Loucy (cell line): Measurements from ENCODE around the gene U2AF2.

Source experiments
- EZH2phosphoT487 ChIP-seq: fragments of 200-600 bp; IDR thresholded peaks from 2 replicates; pipeline ENCODE4 v1.6.1; 2018; ENCODE audit warnings: antibody characterized with exemption, mild to moderate bottlenecking, moderate library complexity, borderline replicate concordance
- TF ChIP-seq, protein P1 (sequence below): fragments of 200-600 bp; sonication (generic); conservative IDR thresholded peaks from 2 replicates; pipeline ENCODE4 v1.5.1; 2014; ENCODE audit warnings: mild to moderate bottlenecking, antibody characterized with exemption, low read length

- TF ChIP-seq, protein P1, sequence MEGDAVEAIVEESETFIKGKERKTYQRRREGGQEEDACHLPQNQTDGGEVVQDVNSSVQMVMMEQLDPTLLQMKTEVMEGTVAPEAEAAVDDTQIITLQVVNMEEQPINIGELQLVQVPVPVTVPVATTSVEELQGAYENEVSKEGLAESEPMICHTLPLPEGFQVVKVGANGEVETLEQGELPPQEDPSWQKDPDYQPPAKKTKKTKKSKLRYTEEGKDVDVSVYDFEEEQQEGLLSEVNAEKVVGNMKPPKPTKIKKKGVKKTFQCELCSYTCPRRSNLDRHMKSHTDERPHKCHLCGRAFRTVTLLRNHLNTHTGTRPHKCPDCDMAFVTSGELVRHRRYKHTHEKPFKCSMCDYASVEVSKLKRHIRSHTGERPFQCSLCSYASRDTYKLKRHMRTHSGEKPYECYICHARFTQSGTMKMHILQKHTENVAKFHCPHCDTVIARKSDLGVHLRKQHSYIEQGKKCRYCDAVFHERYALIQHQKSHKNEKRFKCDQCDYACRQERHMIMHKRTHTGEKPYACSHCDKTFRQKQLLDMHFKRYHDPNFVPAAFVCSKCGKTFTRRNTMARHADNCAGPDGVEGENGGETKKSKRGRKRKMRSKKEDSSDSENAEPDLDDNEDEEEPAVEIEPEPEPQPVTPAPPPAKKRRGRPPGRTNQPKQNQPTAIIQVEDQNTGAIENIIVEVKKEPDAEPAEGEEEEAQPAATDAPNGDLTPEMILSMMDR = no peak
- no peak for TF ChIP-seq EZH2phosphoT487
Observed at GRCh38 chr19:55616395-55616875, 38.4 kb upstream of the U2AF2 start.
